HFF-Myc (cell line): ENCODE results near the gene HLA-B.

Experiments
- DNase-seq: peaks from one replicate; pipeline ENCODE4 v3.0.0-alpha.2; 2011; ENCODE audit warnings: low read depth; ENCODE audit errors: extremely low read depth
- H3K4me3 ChIP-seq: replicated peaks from 2 replicates; pipeline ENCODE4 v1.5.1; 2011; ENCODE audit warnings: low read depth, mild to moderate bottlenecking, control low read depth, low read length
- CTCF ChIP-seq: IDR thresholded peaks from 2 replicates; pipeline ENCODE4 v1.5.1; 2012; ENCODE audit warnings: mild to moderate bottlenecking, low read depth, low read length, control low read depth; ENCODE audit errors: missing control alignments

Gene HLA-B

GRCh38 chr6:31368461-31368860 is 11.5 kb upstream of the HLA-B start:
- H3K4me3 ChIP-seq: no peak overlapping the region
- DNase-seq: no peak
- TF ChIP-seq CTCF: no peak

GRCh38 chr6:31366693-31367470 is 9.9 kb upstream of the HLA-B start:
- TF ChIP-seq CTCF: peak; percentile 88
- H3K4me3 ChIP-seq: no peak overlapping the region
- DNase-seq: peak; percentile 77

GRCh38 chr6:31365864-31366263 is 8.9 kb upstream of the HLA-B start:
- H3K4me3 ChIP-seq: no peak overlapping the region
- TF ChIP-seq CTCF: no peak
- no peak for DNase-seq

- no peak for DNase-seq
- no peak for TF ChIP-seq CTCF
- no peak overlapping the region for H3K4me3 ChIP-seq
Observed at GRCh38 chr6:31363811-31364210, 6.8 kb upstream of the HLA-B start.

- no peak for DNase-seq
- no peak for TF ChIP-seq CTCF
- H3K4me3 ChIP-seq: no peak overlapping the region
Observed at GRCh38 chr6:31362751-31363150, 5.8 kb upstream of the HLA-B start.

- H3K4me3 ChIP-seq: no peak overlapping the region
- TF ChIP-seq CTCF: no peak
- DNase-seq: no peak
Observed at GRCh38 chr6:31359581-31359980, 2.6 kb upstream of the HLA-B start.

- DNase-seq: no peak
- no peak for TF ChIP-seq CTCF
- H3K4me3 ChIP-seq: no peak overlapping the region
Observed at GRCh38 chr6:31358302-31358701, 1.3 kb upstream of the HLA-B start.
